HUDEP-2 (cell line): ENCODE data around the gene DOK4.
"Not testable (repeated sequence)": the region's sequence is repeated elsewhere in the genome, so short reads cannot be mapped to it uniquely, and the experiment has no call there.

Experiments used
- DNase-seq, 76 experiments: peaks; one replicate each; lab custom pipeline; 2025; ENCODE audit not compliant: unreplicated experiment in 76 of 76; lab: John Stamatoyannopoulos, UW

The DOK4 gene

GRCh38 chr16:57504001-57504400 lies 17.7 kb upstream of the DOK4 start:
- DNase-seq, result no peak

GRCh38 chr16:57503366-57503765 lies 17.1 kb upstream of the DOK4 start:
- peak in 46 of 76 experiments; percentile 4 to 74 (median 32) for DNase-seq

GRCh38 chr16:57502048-57502775 lies 15.9 kb upstream of the DOK4 start:
- DNase-seq, result no peak

- no peak for DNase-seq
Measured at GRCh38 chr16:57501492-57501891, 15.2 kb upstream of the DOK4 start.

- DNase-seq, result no peak
Measured at GRCh38 chr16:57500578-57501111, 14.4 kb upstream of the DOK4 start.

GRCh38 chr16:57499941-57500340 lies 13.6 kb upstream of the DOK4 start:
- DNase-seq, result not testable (repeated sequence)

GRCh38 chr16:57498031-57498430 lies 11.7 kb upstream of the DOK4 start:
- DNase-seq, result no peak

GRCh38 chr16:57497121-57497520 lies 10.8 kb upstream of the DOK4 start:
- no peak for DNase-seq

GRCh38 chr16:57493767-57494166 lies 7.5 kb upstream of the DOK4 start:
- DNase-seq, result no peak

- no peak for DNase-seq
Measured at GRCh38 chr16:57489229-57489628, 2.9 kb upstream of the DOK4 start.

- no peak for DNase-seq
Measured at GRCh38 chr16:57486858-57487834, 853 bp upstream of the DOK4 start.

GRCh38 chr16:57485091-57485915 lies 990 bp downstream of the DOK4 start:
- peak in 3 of 76 experiments; percentile 2 to 10 (median 4) for DNase-seq

GRCh38 chr16:57484515-57485005 lies 1.7 kb downstream of the DOK4 start:
- DNase-seq, result no peak

GRCh38 chr16:57483725-57484514 lies 2.4 kb downstream of the DOK4 start:
- no peak for DNase-seq

- no peak for DNase-seq
Measured at GRCh38 chr16:57482845-57483545, 3.3 kb downstream of the DOK4 start.

- DNase-seq, result no peak
Measured at GRCh38 chr16:57481421-57481820, 4.9 kb downstream of the DOK4 start.

- no peak for DNase-seq
Measured at GRCh38 chr16:57480754-57481230, 5.5 kb downstream of the DOK4 start.

- no peak for DNase-seq
Measured at GRCh38 chr16:57479976-57480753, 6.1 kb downstream of the DOK4 start.
